HEK293 (cell line): ENCODE results near the gene KLRC4.

Experiments
- BCL11A ChIP-seq: fragments of 450-650 bp; formaldehyde crosslinking; IDR thresholded peaks from 2 replicates; pipeline ENCODE4 v1.5.1; 2016; ENCODE audit warnings: low read depth, missing biosample characterization, missing genetic modification characterization
- KLF7 ChIP-seq: fragments of 450-650 bp; formaldehyde crosslinking; IDR thresholded peaks from 2 replicates; pipeline ENCODE4 v1.5.1; 2016; ENCODE audit warnings: missing biosample characterization, missing genetic modification characterization, borderline replicate concordance
- PRDM4 ChIP-seq: fragments of 450-650 bp; formaldehyde crosslinking; IDR thresholded peaks from 2 replicates; pipeline ENCODE4 v1.5.1; 2017; ENCODE audit warnings: missing biosample characterization, missing genetic modification characterization
- PRDM6 ChIP-seq: fragments of 450-650 bp; formaldehyde crosslinking; IDR thresholded peaks from 2 replicates; pipeline ENCODE4 v1.5.1; 2017; ENCODE audit warnings: missing biosample characterization, missing genetic modification characterization
- TCF7L2 ChIP-seq: IDR thresholded peaks from 2 replicates; pipeline ENCODE4 v1.6.1; 2011; ENCODE audit warnings: low read depth, mild to moderate bottlenecking, inconsistent platforms, low read length, moderate library complexity, borderline replicate concordance
- ZBTB17 ChIP-seq: fragments of 450-650 bp; formaldehyde crosslinking; IDR thresholded peaks from 2 replicates; pipeline ENCODE4 v1.5.1; 2016; ENCODE audit warnings: missing biosample characterization, missing genetic modification characterization
- ZBTB7A ChIP-seq: fragments of 450-650 bp; formaldehyde crosslinking; IDR thresholded peaks from 2 replicates; pipeline ENCODE4 v1.5.1; 2016; ENCODE audit warnings: low read depth, missing biosample characterization, missing genetic modification characterization
- ZFP41 ChIP-seq: fragments of 450-650 bp; formaldehyde crosslinking; IDR thresholded peaks from 2 replicates; pipeline ENCODE4 v1.5.1; 2016; ENCODE audit warnings: missing biosample characterization, missing genetic modification characterization, borderline replicate concordance
- ZNF121 ChIP-seq: fragments of 450-650 bp; formaldehyde crosslinking; IDR thresholded peaks from 2 replicates; pipeline ENCODE4 v1.5.1; 2016; ENCODE audit warnings: missing biosample characterization, missing genetic modification characterization
- ZNF146 ChIP-seq: fragments of 450-650 bp; formaldehyde crosslinking; IDR thresholded peaks from 2 replicates; pipeline ENCODE4 v1.5.1; 2016; ENCODE audit warnings: missing biosample characterization, missing genetic modification characterization
- ZNF18 ChIP-seq: fragments of 450-650 bp; formaldehyde crosslinking; IDR thresholded peaks from 2 replicates; pipeline ENCODE4 v1.5.1; 2016; ENCODE audit warnings: missing biosample characterization, missing genetic modification characterization
- ZNF24 ChIP-seq: fragments of 450-650 bp; formaldehyde crosslinking; IDR thresholded peaks from 2 replicates; pipeline ENCODE4 v1.5.1; 2016; ENCODE audit warnings: missing biosample characterization, missing genetic modification characterization
- ZNF324 ChIP-seq: fragments of 450-650 bp; formaldehyde crosslinking; IDR thresholded peaks from 2 replicates; pipeline ENCODE4 v1.5.1; 2016; ENCODE audit warnings: missing biosample characterization, missing genetic modification characterization
- ZNF362 ChIP-seq: fragments of 450-650 bp; formaldehyde crosslinking; IDR thresholded peaks from 2 replicates; pipeline ENCODE4 v1.5.1; 2016; ENCODE audit warnings: missing biosample characterization, missing genetic modification characterization
- ZNF514 ChIP-seq: fragments of 450-650 bp; formaldehyde crosslinking; IDR thresholded peaks from 2 replicates; pipeline ENCODE4 v1.5.1; 2016; ENCODE audit warnings: missing biosample characterization, missing genetic modification characterization
- ZNF555 ChIP-seq: fragments of 450-650 bp; formaldehyde crosslinking; conservative IDR thresholded peaks from 2 replicates; pipeline ENCODE4 v1.5.1; 2017; ENCODE audit warnings: missing biosample characterization, mild to moderate bottlenecking, missing genetic modification characterization, inconsistent platforms
- ZNF610 ChIP-seq: fragments of 450-650 bp; formaldehyde crosslinking; IDR thresholded peaks from 2 replicates; pipeline ENCODE4 v1.5.1; 2016; ENCODE audit warnings: missing biosample characterization, missing genetic modification characterization, borderline replicate concordance
- ZNF658 ChIP-seq: fragments of 450-650 bp; formaldehyde crosslinking; IDR thresholded peaks from 2 replicates; pipeline ENCODE4; 2016; ENCODE audit warnings: missing biosample characterization, missing genetic modification characterization
- ZNF677 ChIP-seq: fragments of 450-650 bp; IDR thresholded peaks from 2 replicates; pipeline ENCODE4 v1.5.0; 2018; ENCODE audit warnings: missing biosample characterization, mild to moderate bottlenecking, missing genetic modification characterization, moderate library complexity
- ZNF701 ChIP-seq: fragments of 450-650 bp; formaldehyde crosslinking; IDR thresholded peaks from 2 replicates; pipeline ENCODE4 v1.5.1; 2016; ENCODE audit warnings: missing biosample characterization, missing genetic modification characterization
- ZNF747 ChIP-seq: fragments of 450-650 bp; formaldehyde crosslinking; IDR thresholded peaks from 2 replicates; pipeline ENCODE4 v1.5.1; 2016; ENCODE audit warnings: missing biosample characterization, missing genetic modification characterization
- ZNF791 ChIP-seq: fragments of 450-650 bp; formaldehyde crosslinking; IDR thresholded peaks from 2 replicates; pipeline ENCODE4 v1.5.1; 2016; ENCODE audit warnings: missing biosample characterization, missing genetic modification characterization
- ZNF830 ChIP-seq: fragments of 450-650 bp; IDR thresholded peaks from 2 replicates; pipeline ENCODE4 v1.5.0; 2018; ENCODE audit warnings: missing biosample characterization, missing genetic modification characterization, low read depth, mild to moderate bottlenecking, moderate library complexity
- ZXDB ChIP-seq: fragments of 450-650 bp; formaldehyde crosslinking; IDR thresholded peaks from 2 replicates; pipeline ENCODE4 v1.5.1; 2016; ENCODE audit warnings: missing biosample characterization, missing genetic modification characterization
- TF ChIP-seq, protein P1 (sequence below): fragments of 450-650 bp; formaldehyde crosslinking; IDR thresholded peaks from 2 replicates; pipeline ENCODE4 v1.5.0; 2017; ENCODE audit warnings: missing biosample characterization, missing genetic modification characterization, borderline replicate concordance
- TF ChIP-seq, protein P2 (sequence below): fragments of 450-650 bp; formaldehyde crosslinking; IDR thresholded peaks from 2 replicates; pipeline ENCODE4 v1.5.1; 2016; ENCODE audit warnings: missing biosample characterization, missing genetic modification characterization

Gene KLRC4

GRCh38 chr12:10393291-10393690 is 16.3 kb downstream of the KLRC4 start (continued):
- TF ChIP-seq ZNF362 (tag by site-specific recombination) (peak; percentile 44; the same call in 1 of the 2 replicates), ZNF121 (tag by site-specific recombination) (no peak), ZFP41 (tag by site-specific recombination) (no peak), ZNF747 (tag by site-specific recombination) (no peak), ZNF677 (tag by site-specific recombination) (no peak), ZNF18 (tag by site-specific recombination) (no peak), ZNF701 (tag by site-specific recombination) (no peak), PRDM4 (no peak), ZNF146 (tag by site-specific recombination) (no peak), ZBTB17 (peak; percentile 66), ZXDB (tag by site-specific recombination) (peak; percentile 23; the same call in 1 of the 2 replicates), BCL11A (tag by site-specific recombination) (peak; percentile 52; the same call in 1 of the 2 replicates), ZNF791 (no peak), TCF7L2 (no peak), ZNF610 (tag by site-specific recombination) (no peak), ZNF555 (tag by site-specific recombination) (no peak), KLF7 (tag by site-specific recombination) (no peak), ZNF830 (no peak), ZNF658 (tag by site-specific recombination) (no peak), ZNF24 (tag by site-specific recombination) (0 out of 2 replicates have a peak, but pooled peaks have one; percentile 39), ZNF324 (tag by site-specific recombination) (no peak), ZNF514 (tag by site-specific recombination) (no peak), ZBTB7A (tag by site-specific recombination) (no peak), PRDM6 (tag by site-specific recombination) (peak; percentile 78)
- TF ChIP-seq, protein P1, sequence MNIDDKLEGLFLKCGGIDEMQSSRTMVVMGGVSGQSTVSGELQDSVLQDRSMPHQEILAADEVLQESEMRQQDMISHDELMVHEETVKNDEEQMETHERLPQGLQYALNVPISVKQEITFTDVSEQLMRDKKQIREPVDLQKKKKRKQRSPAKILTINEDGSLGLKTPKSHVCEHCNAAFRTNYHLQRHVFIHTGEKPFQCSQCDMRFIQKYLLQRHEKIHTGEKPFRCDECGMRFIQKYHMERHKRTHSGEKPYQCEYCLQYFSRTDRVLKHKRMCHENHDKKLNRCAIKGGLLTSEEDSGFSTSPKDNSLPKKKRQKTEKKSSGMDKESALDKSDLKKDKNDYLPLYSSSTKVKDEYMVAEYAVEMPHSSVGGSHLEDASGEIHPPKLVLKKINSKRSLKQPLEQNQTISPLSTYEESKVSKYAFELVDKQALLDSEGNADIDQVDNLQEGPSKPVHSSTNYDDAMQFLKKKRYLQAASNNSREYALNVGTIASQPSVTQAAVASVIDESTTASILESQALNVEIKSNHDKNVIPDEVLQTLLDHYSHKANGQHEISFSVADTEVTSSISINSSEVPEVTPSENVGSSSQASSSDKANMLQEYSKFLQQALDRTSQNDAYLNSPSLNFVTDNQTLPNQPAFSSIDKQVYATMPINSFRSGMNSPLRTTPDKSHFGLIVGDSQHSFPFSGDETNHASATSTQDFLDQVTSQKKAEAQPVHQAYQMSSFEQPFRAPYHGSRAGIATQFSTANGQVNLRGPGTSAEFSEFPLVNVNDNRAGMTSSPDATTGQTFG (tag by site-specific recombination), result peak; percentile 18; the same call in 1 of the 2 replicates
- TF ChIP-seq, protein P2, sequence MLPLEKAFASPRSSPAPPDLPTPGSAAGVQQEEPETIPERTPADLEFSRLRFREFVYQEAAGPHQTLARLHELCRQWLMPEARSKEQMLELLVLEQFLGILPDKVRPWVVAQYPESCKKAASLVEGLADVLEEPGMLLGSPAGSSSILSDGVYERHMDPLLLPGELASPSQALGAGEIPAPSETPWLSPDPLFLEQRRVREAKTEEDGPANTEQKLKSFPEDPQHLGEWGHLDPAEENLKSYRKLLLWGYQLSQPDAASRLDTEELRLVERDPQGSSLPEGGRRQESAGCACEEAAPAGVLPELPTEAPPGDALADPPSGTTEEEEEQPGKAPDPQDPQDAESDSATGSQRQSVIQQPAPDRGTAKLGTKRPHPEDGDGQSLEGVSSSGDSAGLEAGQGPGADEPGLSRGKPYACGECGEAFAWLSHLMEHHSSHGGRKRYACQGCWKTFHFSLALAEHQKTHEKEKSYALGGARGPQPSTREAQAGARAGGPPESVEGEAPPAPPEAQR (tag by site-specific recombination), result no peak
